GM12892 (cell line): ENCODE results near the gene ZEB1.

Experiments
- POLR2A ChIP-seq: IDR thresholded peaks from 2 replicates; pipeline ENCODE4 v1.6.1; 2011; ENCODE audit warnings: low read depth, low read length, control low read depth
- POLR2AphosphoS5 ChIP-seq: IDR thresholded peaks from 2 replicates; pipeline ENCODE4 v1.6.1; 2011; ENCODE audit warnings: low read depth, low read length, control low read depth
- TAF1 ChIP-seq: IDR thresholded peaks from 2 replicates; pipeline ENCODE4 v1.6.1; 2011; ENCODE audit warnings: low read depth, mild to moderate bottlenecking, control low read depth, low read length, borderline replicate concordance

- no peak for TF ChIP-seq POLR2A
- no peak for TF ChIP-seq POLR2AphosphoS5
- TF ChIP-seq TAF1, result no peak
Measured at GRCh38 chr10:31395695-31396094, 76.7 kb downstream of the ZEB1 start.
